ENCODE data around the gene SLC4A2. TPM values are rescaled to one million over a fixed set of nuclear protein-coding genes. Genes with fewer than 3 reads are reported as not detected.

SLC4A2 gene
- total RNA-seq, 3 donors from 2014 or later (not counting 1 experiment from before 2014, with no cell fraction given) = 60.4 to 87.3 (median 66.1) TPM

GRCh38 chr7:151110236-151110940 lies 51.0 kb downstream of the SLC4A2 start:
- no peaks in the 10 kb centered on the region for H3K36me3 ChIP-seq (ENCODE audit: control insufficient read depth, insufficient read depth, low read length)
- H3K4me1 ChIP-seq (ENCODE audit: control insufficient read depth, insufficient read depth, low read length) = peaks cover 8% of the 10 kb centered on the region
- no peak for TF ChIP-seq CTCF (IDR thresholded peaks at IDR 0.05)
- no peak overlapping the region for H3K4me3 ChIP-seq (ENCODE audit: low read length)
- 90% methylated on average over 11 of the region's 11 CpGs for WGBS (ENCODE audit: insufficient coverage)
- Mint-ChIP-seq H3K36me3 (no peaks in the 10 kb centered on the region), H3K27me3 (ENCODE audit: low read depth in 2 of 2) (no peaks in the 10 kb centered on the region), H3K4me1 (peaks cover 0 to 9% of the 10 kb centered on the region in 2 donors), H3K27ac (no peak overlapping the region), H3K9me3 (no peaks in the 10 kb centered on the region), H3K4me3 (no peak overlapping the region)
- no peak overlapping the region for H3K27ac ChIP-seq (ENCODE audit: low read length)
- no peak for ATAC-seq
- peaks cover 2% of the 10 kb centered on the region for H3K27me3 ChIP-seq (ENCODE audit: control insufficient read depth, insufficient read depth, low read length)
- DNase-seq = no peak
- no peaks in the 10 kb centered on the region for H3K9me3 ChIP-seq (ENCODE audit: control insufficient read depth, insufficient read depth, low read length)
- intact Hi-C loops (cut with micrococcal nuclease) = loop anchor here (2.0 kb wide), 1 partner anchor 82 kb away; the partner anchor contains the start of gene ABCB8

- peaks cover 0 to 9% of the 10 kb centered on the region in 2 donors for H3K4me1 Mint-ChIP-seq
- DNase-seq (peak; percentile 69 to 87), ATAC-seq (peak; percentile 74 to 91 (median 80))
- no peaks in the 10 kb centered on the region for H3K36me3 ChIP-seq (ENCODE audit: control insufficient read depth, insufficient read depth, low read length)
- no peaks in the 10 kb centered on the region for H3K9me3 Mint-ChIP-seq
- no peaks in the 10 kb centered on the region for H3K27me3 Mint-ChIP-seq (ENCODE audit: low read depth in 2 of 2)
- H3K36me3 Mint-ChIP-seq = no peaks in the 10 kb centered on the region
- intact Hi-C loops (cut with micrococcal nuclease) = loop anchor here (1.0 to 2.0 kb wide), 4 partner anchors 53 to 213 kb away; partner anchors contain the start of gene ABCB8
- no peak overlapping the region for H3K27ac Mint-ChIP-seq
- WGBS (ENCODE audit: insufficient coverage) = 45% methylated on average over 20 of the region's 20 CpGs
- peaks cover 11% of the 10 kb centered on the region for H3K4me1 ChIP-seq (ENCODE audit: control insufficient read depth, insufficient read depth, low read length)
- peak; percentile 85 for TF ChIP-seq CTCF (IDR thresholded peaks at IDR 0.05)
- H3K4me3 ChIP-seq (ENCODE audit: low read length) = no peak overlapping the region
- peaks cover 2% of the 10 kb centered on the region for H3K27me3 ChIP-seq (ENCODE audit: control insufficient read depth, insufficient read depth, low read length)
- H3K27ac ChIP-seq (ENCODE audit: low read length) = no peak overlapping the region
- H3K4me3 Mint-ChIP-seq = no peak overlapping the region
- H3K9me3 ChIP-seq (ENCODE audit: control insufficient read depth, insufficient read depth, low read length) = no peaks in the 10 kb centered on the region
Measured at GRCh38 chr7:151110941-151111645, 51.7 kb downstream of the SLC4A2 start.

- no peak for TF ChIP-seq CTCF (IDR thresholded peaks at IDR 0.05)
- Mint-ChIP-seq H3K27me3 (ENCODE audit: low read depth in 2 of 2) (no peaks in the 10 kb centered on the region), H3K4me3 (peak overlapping the region; percentile 17), H3K9me3 (no peaks in the 10 kb centered on the region), H3K36me3 (no peaks in the 10 kb centered on the region), H3K27ac (no peak overlapping the region), H3K4me1 (peaks cover 0 to 12% of the 10 kb centered on the region in 2 donors)
- intact Hi-C loops (cut with micrococcal nuclease) = no loop called here
- DNase-seq (no peak), ATAC-seq (no peak)
- Histone ChIP-seq H3K27me3 (ENCODE audit: control insufficient read depth, insufficient read depth, low read length) (peaks cover 2% of the 10 kb centered on the region), H3K36me3 (ENCODE audit: control insufficient read depth, insufficient read depth, low read length) (no peaks in the 10 kb centered on the region), H3K27ac (ENCODE audit: low read length) (no peak overlapping the region), H3K9me3 (ENCODE audit: control insufficient read depth, insufficient read depth, low read length) (no peaks in the 10 kb centered on the region), H3K4me1 (ENCODE audit: control insufficient read depth, insufficient read depth, low read length) (peaks cover 11% of the 10 kb centered on the region), H3K4me3 (ENCODE audit: low read length) (no peak overlapping the region)
- WGBS (ENCODE audit: insufficient coverage) = 93% methylated on average over 13 of the region's 13 CpGs
Measured at GRCh38 chr7:151113344-151114150, 54.2 kb downstream of the SLC4A2 start.
